ENCODE results near the gene SCUBE1. TPM values are rescaled to one million over a fixed set of nuclear protein-coding genes. Genes with fewer than 3 reads are reported as not detected.

The SCUBE1 gene
- polyA plus RNA-seq, 1 of the 3 experiments (the other 2 are of a cell fraction): 0.56 TPM

DNA sequence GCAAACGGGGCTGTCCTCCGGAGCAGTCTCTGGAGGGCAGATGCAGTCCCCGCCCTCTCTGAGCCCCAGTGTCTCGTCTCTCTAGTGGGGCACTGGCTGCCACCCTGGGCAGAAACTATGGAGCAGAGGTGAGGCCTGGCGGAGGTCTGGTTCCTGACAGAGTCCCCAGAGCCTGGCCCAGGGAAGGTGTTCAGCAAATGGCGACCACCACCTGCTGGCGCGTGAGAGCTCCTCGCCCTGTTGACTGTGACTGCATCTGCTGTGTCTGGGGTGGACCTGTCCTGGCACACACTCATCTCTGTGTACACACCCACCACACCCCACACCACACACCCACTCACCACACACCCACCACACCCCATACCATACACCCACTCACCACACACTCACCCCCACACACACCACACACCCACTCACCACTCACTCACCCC lies 137.9 kb downstream of the SCUBE1 start (continued):
- TF ChIP-seq, protein P1, sequence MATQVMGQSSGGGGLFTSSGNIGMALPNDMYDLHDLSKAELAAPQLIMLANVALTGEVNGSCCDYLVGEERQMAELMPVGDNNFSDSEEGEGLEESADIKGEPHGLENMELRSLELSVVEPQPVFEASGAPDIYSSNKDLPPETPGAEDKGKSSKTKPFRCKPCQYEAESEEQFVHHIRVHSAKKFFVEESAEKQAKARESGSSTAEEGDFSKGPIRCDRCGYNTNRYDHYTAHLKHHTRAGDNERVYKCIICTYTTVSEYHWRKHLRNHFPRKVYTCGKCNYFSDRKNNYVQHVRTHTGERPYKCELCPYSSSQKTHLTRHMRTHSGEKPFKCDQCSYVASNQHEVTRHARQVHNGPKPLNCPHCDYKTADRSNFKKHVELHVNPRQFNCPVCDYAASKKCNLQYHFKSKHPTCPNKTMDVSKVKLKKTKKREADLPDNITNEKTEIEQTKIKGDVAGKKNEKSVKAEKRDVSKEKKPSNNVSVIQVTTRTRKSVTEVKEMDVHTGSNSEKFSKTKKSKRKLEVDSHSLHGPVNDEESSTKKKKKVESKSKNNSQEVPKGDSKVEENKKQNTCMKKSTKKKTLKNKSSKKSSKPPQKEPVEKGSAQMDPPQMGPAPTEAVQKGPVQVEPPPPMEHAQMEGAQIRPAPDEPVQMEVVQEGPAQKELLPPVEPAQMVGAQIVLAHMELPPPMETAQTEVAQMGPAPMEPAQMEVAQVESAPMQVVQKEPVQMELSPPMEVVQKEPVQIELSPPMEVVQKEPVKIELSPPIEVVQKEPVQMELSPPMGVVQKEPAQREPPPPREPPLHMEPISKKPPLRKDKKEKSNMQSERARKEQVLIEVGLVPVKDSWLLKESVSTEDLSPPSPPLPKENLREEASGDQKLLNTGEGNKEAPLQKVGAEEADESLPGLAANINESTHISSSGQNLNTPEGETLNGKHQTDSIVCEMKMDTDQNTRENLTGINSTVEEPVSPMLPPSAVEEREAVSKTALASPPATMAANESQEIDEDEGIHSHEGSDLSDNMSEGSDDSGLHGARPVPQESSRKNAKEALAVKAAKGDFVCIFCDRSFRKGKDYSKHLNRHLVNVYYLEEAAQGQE (IDR thresholded peaks at IDR 0.05; ENCODE audit: low read depth, low read length): no peak
- TF ChIP-seq FOXM1 (IDR thresholded peaks at IDR 0.05; ENCODE audit: low read depth) (no peak), EZH2phosphoT487 (IDR thresholded peaks at IDR 0.05; ENCODE audit: borderline replicate concordance, low read depth) (no peak)
- TF ChIP-seq, protein P2, sequence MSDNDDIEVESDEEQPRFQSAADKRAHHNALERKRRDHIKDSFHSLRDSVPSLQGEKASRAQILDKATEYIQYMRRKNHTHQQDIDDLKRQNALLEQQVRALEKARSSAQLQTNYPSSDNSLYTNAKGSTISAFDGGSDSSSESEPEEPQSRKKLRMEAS (IDR thresholded peaks at IDR 0.05; ENCODE audit: low read depth): no peak

DNA sequence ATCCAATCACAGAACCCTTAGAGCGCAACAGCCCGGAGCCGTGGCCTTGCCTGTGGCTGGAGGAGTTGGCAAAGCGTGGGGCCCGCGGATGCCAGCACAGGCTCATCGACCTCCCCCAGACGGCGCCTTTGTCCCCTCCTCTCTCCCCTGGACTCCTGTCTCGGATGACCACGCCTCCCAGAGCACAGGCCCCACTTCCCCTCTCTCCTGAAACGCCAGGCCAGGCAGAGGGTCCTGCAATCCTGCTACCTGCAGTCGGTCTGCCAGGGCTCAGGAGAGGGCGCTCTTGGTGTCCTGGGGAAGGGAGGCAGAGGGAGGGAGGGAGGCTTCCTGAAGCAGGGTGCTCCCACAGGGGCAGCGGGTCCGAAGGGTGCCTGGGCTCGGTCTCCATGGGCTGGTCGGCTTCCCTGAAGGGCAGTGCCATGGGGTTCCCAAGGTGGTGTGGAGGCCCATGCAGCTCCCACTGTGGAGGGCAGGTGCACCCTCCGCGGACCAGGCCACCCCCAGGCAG lies 139.6 kb downstream of the SCUBE1 start:
- H2AFZ ChIP-seq (ENCODE audit: low read depth): no peak overlapping the region
- H4K20me1 ChIP-seq (ENCODE audit: insufficient read depth): no peaks in the 10 kb centered on the region
- 100% methylated on average over 2 of the region's 20 CpGs for WGBS (ENCODE audit: low lambda C conversion rate)
- no peak overlapping the region for H3K4me3 ChIP-seq (ENCODE audit: low read depth in 2 of 2, low read length in 1 of 2)
- H3K79me2 ChIP-seq (ENCODE audit: insufficient read depth): no peaks in the 10 kb centered on the region
- no peaks in the 10 kb centered on the region for H3K27me3 ChIP-seq (ENCODE audit: insufficient read depth)
- ChIA-PET POLR2A (no interaction called here), CTCF (no interaction called here)
- no peak overlapping the region for H3K27ac ChIP-seq (ENCODE audit: low read depth in 2 of 2, low read length in 1 of 2)
- no peaks in the 10 kb centered on the region for H3K9me3 ChIP-seq
- no peak for DNase-seq
- H3K4me2 ChIP-seq: no peak overlapping the region
- no peaks in the 10 kb centered on the region for H3K9me2 ChIP-seq
- TF ChIP-seq RFX5 (IDR thresholded peaks at IDR 0.05; ENCODE audit: low read length) (no peak), CHD2 (IDR thresholded peaks at IDR 0.05; ENCODE audit: low read length, partially characterized antibody) (no peak), TAF1 (IDR thresholded peaks at IDR 0.05; ENCODE audit: borderline replicate concordance, low read depth, low read length) (no peak), MXI1 (IDR thresholded peaks at IDR 0.05; ENCODE audit: low read depth, low read length) (no peak), NRF1 (IDR thresholded peaks at IDR 0.05; ENCODE audit: low read depth, low read length) (no peak), NFIC (IDR thresholded peaks at IDR 0.05; ENCODE audit: borderline replicate concordance) (no peak), JUND (IDR thresholded peaks at IDR 0.05) (no peak), YY1 (IDR thresholded peaks at IDR 0.05; ENCODE audit: low read depth) (no peak), RAD21 (IDR thresholded peaks at IDR 0.05; ENCODE audit: low read length) (no peak), POLR2AphosphoS5 (IDR thresholded peaks at IDR 0.05; ENCODE audit: low read depth, low read length) (no peak), TEAD4 (IDR thresholded peaks at IDR 0.05; ENCODE audit: borderline replicate concordance, insufficient read depth) (no peak), FOXM1 (IDR thresholded peaks at IDR 0.05; ENCODE audit: low read depth) (no peak), SIN3A (IDR thresholded peaks at IDR 0.05; ENCODE audit: borderline replicate concordance, low read depth, low read length) (no peak), RCOR1 (IDR thresholded peaks at IDR 0.05; ENCODE audit: low read length) (no peak)
- TF ChIP-seq, protein P3, sequence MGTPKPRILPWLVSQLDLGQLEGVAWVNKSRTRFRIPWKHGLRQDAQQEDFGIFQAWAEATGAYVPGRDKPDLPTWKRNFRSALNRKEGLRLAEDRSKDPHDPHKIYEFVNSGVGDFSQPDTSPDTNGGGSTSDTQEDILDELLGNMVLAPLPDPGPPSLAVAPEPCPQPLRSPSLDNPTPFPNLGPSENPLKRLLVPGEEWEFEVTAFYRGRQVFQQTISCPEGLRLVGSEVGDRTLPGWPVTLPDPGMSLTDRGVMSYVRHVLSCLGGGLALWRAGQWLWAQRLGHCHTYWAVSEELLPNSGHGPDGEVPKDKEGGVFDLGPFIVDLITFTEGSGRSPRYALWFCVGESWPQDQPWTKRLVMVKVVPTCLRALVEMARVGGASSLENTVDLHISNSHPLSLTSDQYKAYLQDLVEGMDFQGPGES (IDR thresholded peaks at IDR 0.05; ENCODE audit: low read depth, low read length): no peak
- TF ChIP-seq, protein P4, sequence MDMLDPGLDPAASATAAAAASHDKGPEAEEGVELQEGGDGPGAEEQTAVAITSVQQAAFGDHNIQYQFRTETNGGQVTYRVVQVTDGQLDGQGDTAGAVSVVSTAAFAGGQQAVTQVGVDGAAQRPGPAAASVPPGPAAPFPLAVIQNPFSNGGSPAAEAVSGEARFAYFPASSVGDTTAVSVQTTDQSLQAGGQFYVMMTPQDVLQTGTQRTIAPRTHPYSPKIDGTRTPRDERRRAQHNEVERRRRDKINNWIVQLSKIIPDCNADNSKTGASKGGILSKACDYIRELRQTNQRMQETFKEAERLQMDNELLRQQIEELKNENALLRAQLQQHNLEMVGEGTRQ (IDR thresholded peaks at IDR 0.05; ENCODE audit: borderline replicate concordance, low read depth, low read length): no peak
- H3K36me3 ChIP-seq (replicated peaks in 1 of 2; ENCODE audit: control insufficient read depth in 1 of 2, insufficient read depth in 2 of 2, low read length in 1 of 2): no peaks in the 10 kb centered on the region
- no peaks in the 10 kb centered on the region; a peak in 1 of 4 replicates for H3K4me1 ChIP-seq (ENCODE audit: control insufficient read depth in 1 of 2, insufficient read depth in 2 of 2, low read depth in 1 of 2, low read length in 1 of 2)
- no peaks in the 10 kb centered on the region for H3F3A ChIP-seq (replicated peaks; ENCODE audit: insufficient read depth)
- no peak overlapping the region for H3K9ac ChIP-seq

Data from SK-N-SH (cell line).